MCF 10A (cell line): ENCODE data around the gene CILP. TPM values are rescaled to one million over a fixed set of nuclear protein-coding genes. Genes with fewer than 3 reads are reported as not detected.

Experiments
- BruUV-seq: library from RNA; stranded (reverse); fragments of 400-500 nt; replicated peaks from 2 replicates; lab custom pipeline; 2021; lab: Mats Ljungman, UMichigan
- CTCF ChIA-PET: fragments of 300-600 bp; sonication (Branson Sonifier 250); formaldehyde crosslinking; extraction: SDS; loops from one replicate; lab custom pipeline; 2021; ENCODE audit warnings: antibody characterized with exemption, inconsistent platforms; lab: Yijun Ruan, JAX
- POLR2A ChIA-PET: fragments of 300-600, 350-650 bp; sonication (Branson Sonifier 250); formaldehyde crosslinking; extraction: SDS; loops from one replicate; lab custom pipeline; 2020; ENCODE audit warnings: antibody characterized with exemption, inconsistent platforms; lab: Yijun Ruan, JAX
- DNase-seq: peaks from one replicate; pipeline ENCODE4 v3.0.0-alpha.2; 2018; ENCODE audit not compliant: unreplicated experiment
- H3K27ac Mint-ChIP-seq: one replicate; pipeline ENCODE4 v1.8.0; 2022; ENCODE audit warnings: mild to moderate bottlenecking, low read depth, mixed read lengths; ENCODE audit not compliant: unreplicated experiment
- H3K27me3 Mint-ChIP-seq: one replicate; pipeline ENCODE4 v1.8.0; 2022; ENCODE audit warnings: mixed read lengths; ENCODE audit not compliant: insufficient read depth, unreplicated experiment
- H3K36me3 Mint-ChIP-seq: one replicate; pipeline ENCODE4 v1.8.0; 2022; ENCODE audit warnings: mild to moderate bottlenecking, moderate library complexity, mixed read lengths; ENCODE audit not compliant: insufficient read depth, unreplicated experiment
- H3K4me1 Mint-ChIP-seq: one replicate; pipeline ENCODE4 v1.8.0; 2022; ENCODE audit warnings: mixed read lengths; ENCODE audit not compliant: insufficient read depth, unreplicated experiment
- H3K4me3 Mint-ChIP-seq: one replicate; pipeline ENCODE4 v1.8.0; 2022; ENCODE audit warnings: mild to moderate bottlenecking, moderate library complexity, mixed read lengths; ENCODE audit not compliant: unreplicated experiment
- H3K9me3 Mint-ChIP-seq: one replicate; pipeline ENCODE4 v1.8.0; 2022; ENCODE audit warnings: mixed read lengths; ENCODE audit not compliant: unreplicated experiment
- CTCF ChIP-seq: fragments of 200-600 bp; IDR thresholded peaks from one replicate; pipeline ENCODE4 v1.8.0; 2022; ENCODE audit warnings: antibody characterized with exemption, mild to moderate bottlenecking; ENCODE audit not compliant: unreplicated experiment
- intact Hi-C: fragments of 100-400 bp; cut with micrococcal nuclease; formaldehyde crosslinking; loops from 2 replicates; pipeline ENCODE4 v1.14.1; 2022
- total RNA-seq: library from RNA; stranded (reverse); gene quantifications from 2 replicates; pipeline ENCODE4 v1.2.3, GENCODE V29; 2022

The CILP gene
- total RNA-seq, 1 experiment from 2014 or later = not detected

GRCh38 chr15:65222891-65223290 is 11.6 kb upstream of the CILP start:
- intact Hi-C loops = no loop called here
- Mint-ChIP-seq H3K36me3 (no peaks in the 10 kb centered on the region), H3K4me3 (no peak overlapping the region), H3K4me1 (no peaks in the 10 kb centered on the region), H3K27me3 (no peaks in the 10 kb centered on the region), H3K27ac (no peak overlapping the region), H3K9me3 (no peaks in the 10 kb centered on the region)
- no peak for TF ChIP-seq CTCF
- peak; percentile 4 for DNase-seq
- ChIA-PET POLR2A (no interaction called here), CTCF (interaction anchor here (1.1 kb wide), 1 partner anchor 12 kb away, joined by 3 read pairs; the partner anchor contains the start of gene CILP)
- no TSS peak for BruUV-seq

DNA sequence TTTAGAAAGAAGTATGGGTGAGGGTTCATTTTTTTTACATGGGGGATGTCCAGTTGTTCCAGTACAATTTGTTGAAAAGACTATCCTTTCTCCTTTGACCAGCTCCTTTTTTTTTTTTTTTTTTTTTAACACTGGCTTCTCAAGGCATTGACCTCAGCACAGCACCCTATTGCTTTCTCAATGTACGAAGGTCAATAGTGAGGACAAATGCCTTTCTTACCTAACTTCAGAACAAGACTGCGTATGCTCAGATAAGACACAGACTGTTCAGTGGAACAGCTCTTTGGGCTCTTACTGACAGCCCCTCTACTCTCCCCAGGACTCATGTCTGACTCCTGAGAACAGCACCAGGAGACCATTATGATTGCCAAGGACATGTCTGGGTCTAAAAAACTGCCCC is 10.4 kb upstream of the CILP start:
- CTCF ChIA-PET = interaction anchor here (0.7 to 1.4 kb wide), 4 partner anchors 24 to 167 kb away, joined by 3 to 6 read pairs (median 4); no protein-coding TSS in a partner anchor

GRCh38 chr15:65219137-65219536 is 7.9 kb upstream of the CILP start:
- DNase-seq = no peak
- H3K9me3 Mint-ChIP-seq = no peaks in the 10 kb centered on the region
- CTCF ChIA-PET = no interaction called here
- no TSS peak for BruUV-seq
- intact Hi-C loops = no loop called here
- H3K36me3 Mint-ChIP-seq = no peaks in the 10 kb centered on the region
- POLR2A ChIA-PET = no interaction called here
- no peaks in the 10 kb centered on the region for H3K4me1 Mint-ChIP-seq
- no peak for TF ChIP-seq CTCF
- H3K27me3 Mint-ChIP-seq = no peaks in the 10 kb centered on the region
- no peak overlapping the region for H3K4me3 Mint-ChIP-seq
- H3K27ac Mint-ChIP-seq = no peak overlapping the region

More for the DNA sequence above, 10.4 kb upstream of the CILP start:
- no peak for TF ChIP-seq CTCF
- DNase-seq = no peak
- Mint-ChIP-seq H3K36me3 (no peaks in the 10 kb centered on the region), H3K4me3 (no peak overlapping the region), H3K27ac (no peak overlapping the region), H3K4me1 (no peaks in the 10 kb centered on the region), H3K9me3 (no peaks in the 10 kb centered on the region), H3K27me3 (no peaks in the 10 kb centered on the region)
- intact Hi-C loops = no loop called here
- POLR2A ChIA-PET = no interaction called here
- BruUV-seq = no TSS peak

GRCh38 chr15:65217526-65218482 is 6.5 kb upstream of the CILP start:
- no peak for DNase-seq
- Mint-ChIP-seq H3K9me3 (no peaks in the 10 kb centered on the region), H3K4me3 (no peak overlapping the region), H3K27me3 (no peaks in the 10 kb centered on the region), H3K36me3 (no peaks in the 10 kb centered on the region), H3K27ac (no peak overlapping the region), H3K4me1 (no peaks in the 10 kb centered on the region)
- BruUV-seq = no TSS peak
- intact Hi-C loops = no loop called here
- CTCF ChIA-PET = interaction anchor here (0.6 to 1.5 kb wide), 3 partner anchors 10 to 167 kb away, joined by 3 to 5 read pairs (median 4); no protein-coding TSS in a partner anchor
- POLR2A ChIA-PET = no interaction called here
- no peak for TF ChIP-seq CTCF
